ENCODE results near the gene USF3.
A peak's percentile ranks its signal among the peaks of the same experiment; 100 is the strongest.

Gene USF3

GRCh38 chr3:113677737-113678136, 18.7 kb downstream of the USF3 start:
- H3K4me3 ChIP-seq: no peak overlapping the region
- no peak overlapping the region for H3K9ac ChIP-seq
- H3K9me3 ChIP-seq: no peaks in the 10 kb centered on the region
- no peaks in the 10 kb centered on the region for H3K27me3 ChIP-seq
- peaks cover 20% of the 10 kb centered on the region for H3K36me3 ChIP-seq
- TF ChIP-seq Cebpa-rat (IDR thresholded peaks at IDR 0.05): no peak
- H3K4me1 ChIP-seq: peaks cover 5% of the 10 kb centered on the region
- H4K20me1 ChIP-seq: no peaks in the 10 kb centered on the region
- H3K27ac ChIP-seq: no peak overlapping the region
- H3K4me2 ChIP-seq: no peak overlapping the region

- Histone ChIP-seq H3K4me2 (no peak overlapping the region), H3K9me3 (no peaks in the 10 kb centered on the region), H3K27ac (no peak overlapping the region), H3K9ac (no peak overlapping the region), H4K20me1 (no peaks in the 10 kb centered on the region), H3K4me3 (no peak overlapping the region), H3K27me3 (no peaks in the 10 kb centered on the region), H3K4me1 (peaks cover 5% of the 10 kb centered on the region), H3K36me3 (peaks cover 23% of the 10 kb centered on the region)
- TF ChIP-seq Cebpa-rat (IDR thresholded peaks at IDR 0.05): no peak
These were observed 20.2 kb downstream of the USF3 start for GRCh38 chr3:113676261-113676660.

- Histone ChIP-seq H3K27ac (no peak overlapping the region), H3K27me3 (no peaks in the 10 kb centered on the region), H3K9ac (no peak overlapping the region), H3K4me2 (no peak overlapping the region), H3K36me3 (peaks cover 23% of the 10 kb centered on the region), H3K9me3 (peaks cover 4% of the 10 kb centered on the region; the same call in 1 of the 2 replicates), H4K20me1 (no peaks in the 10 kb centered on the region), H3K4me3 (no peak overlapping the region), H3K4me1 (peaks cover 24% of the 10 kb centered on the region)
- no peak for TF ChIP-seq Cebpa-rat (IDR thresholded peaks at IDR 0.05)
These were observed 22.8 kb downstream of the USF3 start for GRCh38 chr3:113673593-113673992.

GRCh38 chr3:113668015-113668414, 28.4 kb downstream of the USF3 start:
- peak overlapping the region; percentile 31; the same call in 1 of the 2 replicates for H3K4me3 ChIP-seq
- H3K9ac ChIP-seq: no peak overlapping the region; the same call in 1 of the 2 replicates
- peak overlapping the region; percentile 85 for H3K4me2 ChIP-seq
- no peaks in the 10 kb centered on the region for H4K20me1 ChIP-seq
- H3K27ac ChIP-seq: peak overlapping the region; percentile 24
- H3K27me3 ChIP-seq: no peaks in the 10 kb centered on the region
- H3K36me3 ChIP-seq: peaks cover 21% of the 10 kb centered on the region
- TF ChIP-seq Cebpa-rat (IDR thresholded peaks at IDR 0.05): no peak
- H3K4me1 ChIP-seq: peaks cover 43% of the 10 kb centered on the region
- peaks cover 4% of the 10 kb centered on the region; the same call in 1 of the 2 replicates for H3K9me3 ChIP-seq

- H3K9ac ChIP-seq: no peak overlapping the region
- H3K27me3 ChIP-seq: no peaks in the 10 kb centered on the region
- no peak for TF ChIP-seq Cebpa-rat (IDR thresholded peaks at IDR 0.05)
- H3K4me2 ChIP-seq: no peak overlapping the region
- peaks cover 36% of the 10 kb centered on the region for H3K36me3 ChIP-seq
- no peak overlapping the region for H3K27ac ChIP-seq
- no peaks in the 10 kb centered on the region for H3K9me3 ChIP-seq
- H4K20me1 ChIP-seq: no peaks in the 10 kb centered on the region
- H3K4me3 ChIP-seq: no peak overlapping the region
- H3K4me1 ChIP-seq: peaks cover 47% of the 10 kb centered on the region
These were observed 31.8 kb downstream of the USF3 start for GRCh38 chr3:113664523-113665094.

- H3K27me3 ChIP-seq: no peaks in the 10 kb centered on the region
- H3K4me1 ChIP-seq: peaks cover 51% of the 10 kb centered on the region
- peaks cover 44% of the 10 kb centered on the region for H3K36me3 ChIP-seq
- H3K27ac ChIP-seq: no peak overlapping the region
- H3K4me3 ChIP-seq: no peak overlapping the region
- no peak for TF ChIP-seq Cebpa-rat (IDR thresholded peaks at IDR 0.05)
- no peaks in the 10 kb centered on the region for H4K20me1 ChIP-seq
- H3K9ac ChIP-seq: no peak overlapping the region
- no peaks in the 10 kb centered on the region for H3K9me3 ChIP-seq
- no peak overlapping the region for H3K4me2 ChIP-seq
These were observed 32.7 kb downstream of the USF3 start for GRCh38 chr3:113663761-113664160.

GRCh38 chr3:113663324-113663750, 33.1 kb downstream of the USF3 start:
- Histone ChIP-seq H4K20me1 (no peaks in the 10 kb centered on the region), H3K4me3 (no peak overlapping the region), H3K36me3 (peaks cover 46% of the 10 kb centered on the region), H3K9ac (no peak overlapping the region), H3K9me3 (no peaks in the 10 kb centered on the region), H3K27ac (no peak overlapping the region), H3K27me3 (no peaks in the 10 kb centered on the region), H3K4me2 (no peak overlapping the region), H3K4me1 (peaks cover 47% of the 10 kb centered on the region)
- TF ChIP-seq Cebpa-rat (IDR thresholded peaks at IDR 0.05): no peak

GRCh38 chr3:113662824-113663223, 33.6 kb downstream of the USF3 start:
- Histone ChIP-seq H3K9ac (no peak overlapping the region), H3K4me2 (no peak overlapping the region), H3K9me3 (no peaks in the 10 kb centered on the region), H4K20me1 (no peaks in the 10 kb centered on the region), H3K27ac (no peak overlapping the region), H3K27me3 (no peaks in the 10 kb centered on the region), H3K36me3 (peaks cover 46% of the 10 kb centered on the region), H3K4me1 (peaks cover 41% of the 10 kb centered on the region), H3K4me3 (no peak overlapping the region)
- TF ChIP-seq Cebpa-rat (IDR thresholded peaks at IDR 0.05): no peak

- H3K9me3 ChIP-seq: no peaks in the 10 kb centered on the region
- no peak overlapping the region for H3K27ac ChIP-seq
- no peak for TF ChIP-seq Cebpa-rat (IDR thresholded peaks at IDR 0.05)
- peaks cover 25% of the 10 kb centered on the region for H3K4me1 ChIP-seq
- peaks cover 66% of the 10 kb centered on the region for H3K36me3 ChIP-seq
- H3K9ac ChIP-seq: no peak overlapping the region
- peak overlapping the region; percentile 54 for H3K4me2 ChIP-seq
- H3K4me3 ChIP-seq: no peak overlapping the region
- no peaks in the 10 kb centered on the region for H4K20me1 ChIP-seq
- H3K27me3 ChIP-seq: no peaks in the 10 kb centered on the region
These were observed 35.5 kb downstream of the USF3 start for GRCh38 chr3:113660896-113661295.

GRCh38 chr3:113660458-113660857, 36.0 kb downstream of the USF3 start:
- no peaks in the 10 kb centered on the region for H4K20me1 ChIP-seq
- peaks cover 25% of the 10 kb centered on the region for H3K4me1 ChIP-seq
- no peak for TF ChIP-seq Cebpa-rat (IDR thresholded peaks at IDR 0.05)
- no peak overlapping the region for H3K9ac ChIP-seq
- no peak overlapping the region for H3K4me3 ChIP-seq
- H3K36me3 ChIP-seq: peaks cover 67% of the 10 kb centered on the region
- no peak overlapping the region for H3K27ac ChIP-seq
- H3K27me3 ChIP-seq: no peaks in the 10 kb centered on the region
- no peaks in the 10 kb centered on the region for H3K9me3 ChIP-seq
- H3K4me2 ChIP-seq: peak overlapping the region; percentile 54

- Histone ChIP-seq H3K36me3 (peaks cover 67% of the 10 kb centered on the region), H3K9ac (no peak overlapping the region), H3K9me3 (no peaks in the 10 kb centered on the region), H3K4me1 (peaks cover 25% of the 10 kb centered on the region), H4K20me1 (no peaks in the 10 kb centered on the region), H3K4me3 (no peak overlapping the region), H3K27me3 (no peaks in the 10 kb centered on the region), H3K27ac (no peak overlapping the region), H3K4me2 (0 out of 2 replicates have a peak overlapping the region, but pooled peaks have one; percentile 54)
- no peak for TF ChIP-seq Cebpa-rat (IDR thresholded peaks at IDR 0.05)
These were observed 36.4 kb downstream of the USF3 start for GRCh38 chr3:113659996-113660395.

All from BLaER1 (cell line).